H4 (cell line): ENCODE measurements around the gene LRRC63. TPM values are rescaled to one million over a fixed set of nuclear protein-coding genes. Genes with fewer than 3 reads are reported as not detected.
A peak's percentile ranks its signal among the peaks of the same experiment; 100 is the strongest.
"Not testable (repeated sequence)": the region's sequence is repeated elsewhere in the genome, so short reads cannot be mapped to it uniquely, and the experiment has no call there.

Experiments
- DNase-seq: peaks from one replicate; pipeline ENCODE4 v3.0.0-alpha.2; 2015; ENCODE audit warnings: low spot score
- total RNA-seq: library from RNA; depleted of rRNA; stranded (reverse); fragments of >200 nt; shearing (Covaris generic); gene quantifications from 2 replicates; pipeline ENCODE4 v1.2.3, GENCODE V29; 2014

The LRRC63 gene
- total RNA-seq, 1 experiment from 2014 or later: not detected

- DNase-seq: no peak
Observed at GRCh38 chr13:46181377-46181839, 30.3 kb upstream of the LRRC63 start.

- DNase-seq: peak; percentile 75
Observed at GRCh38 chr13:46181840-46182490, 29.8 kb upstream of the LRRC63 start, which contains the start of gene LCP1. Gene LCP1, minus strand, starts transcription at chr13:46182177. Its CDS starts 22,515 bp downstream, at chr13:46159662.

- DNase-seq: no peak
Observed at GRCh38 chr13:46182491-46182877, 29.2 kb upstream of the LRRC63 start.

GRCh38 chr13:46183018-46183946, 28.4 kb upstream of the LRRC63 start:
- no peak for DNase-seq

GRCh38 chr13:46184277-46184699, 27.4 kb upstream of the LRRC63 start:
- peak; percentile 35 for DNase-seq

- DNase-seq: no peak
Observed at GRCh38 chr13:46185634-46186033, 26.1 kb upstream of the LRRC63 start.

- no peak for DNase-seq
Observed at GRCh38 chr13:46192412-46192811, 19.3 kb upstream of the LRRC63 start.

- no peak for DNase-seq
Observed at GRCh38 chr13:46195016-46195415, 16.7 kb upstream of the LRRC63 start.

- DNase-seq: no peak
Observed at GRCh38 chr13:46197299-46198048, 14.3 kb upstream of the LRRC63 start.

GRCh38 chr13:46198696-46199193, 13.0 kb upstream of the LRRC63 start:
- no peak for DNase-seq

- DNase-seq: no peak
Observed at GRCh38 chr13:46202188-46202795, 9.4 kb upstream of the LRRC63 start.

GRCh38 chr13:46202966-46203365, 8.8 kb upstream of the LRRC63 start:
- no peak for DNase-seq

- DNase-seq: no peak
Observed at GRCh38 chr13:46206143-46206542, 5.6 kb upstream of the LRRC63 start.

- DNase-seq: no peak
Observed at GRCh38 chr13:46207828-46208227, 3.9 kb upstream of the LRRC63 start.

GRCh38 chr13:46210362-46211083, 1.2 kb upstream of the LRRC63 start:
- DNase-seq: no peak

GRCh38 chr13:46211116-46211482, 629 bp upstream of the LRRC63 start:
- DNase-seq: no peak

- no peak for DNase-seq
Observed at GRCh38 chr13:46213242-46213641, 1.5 kb downstream of the LRRC63 start.

- not testable (repeated sequence) for DNase-seq
Observed at GRCh38 chr13:46214741-46215140, 3.0 kb downstream of the LRRC63 start.

- peak; percentile 41 for DNase-seq
Observed at GRCh38 chr13:46220234-46220633, 8.5 kb downstream of the LRRC63 start.

GRCh38 chr13:46229251-46229650, 17.5 kb downstream of the LRRC63 start:
- no peak for DNase-seq

GRCh38 chr13:46232281-46232680, 20.6 kb downstream of the LRRC63 start:
- DNase-seq: no peak
